ENCODE data around the gene ASTN2. TPM values are rescaled to one million over a fixed set of nuclear protein-coding genes. Genes with fewer than 3 reads are reported as not detected.

ASTN2 gene
- total RNA-seq, 1 donor from 2014 or later: 42.2 TPM

GRCh38 chr9:116390303-116391228 lies 1024.3 kb downstream of the ASTN2 start:
- no peak for DNase-seq (ENCODE audit: low read depth)

DNA sequence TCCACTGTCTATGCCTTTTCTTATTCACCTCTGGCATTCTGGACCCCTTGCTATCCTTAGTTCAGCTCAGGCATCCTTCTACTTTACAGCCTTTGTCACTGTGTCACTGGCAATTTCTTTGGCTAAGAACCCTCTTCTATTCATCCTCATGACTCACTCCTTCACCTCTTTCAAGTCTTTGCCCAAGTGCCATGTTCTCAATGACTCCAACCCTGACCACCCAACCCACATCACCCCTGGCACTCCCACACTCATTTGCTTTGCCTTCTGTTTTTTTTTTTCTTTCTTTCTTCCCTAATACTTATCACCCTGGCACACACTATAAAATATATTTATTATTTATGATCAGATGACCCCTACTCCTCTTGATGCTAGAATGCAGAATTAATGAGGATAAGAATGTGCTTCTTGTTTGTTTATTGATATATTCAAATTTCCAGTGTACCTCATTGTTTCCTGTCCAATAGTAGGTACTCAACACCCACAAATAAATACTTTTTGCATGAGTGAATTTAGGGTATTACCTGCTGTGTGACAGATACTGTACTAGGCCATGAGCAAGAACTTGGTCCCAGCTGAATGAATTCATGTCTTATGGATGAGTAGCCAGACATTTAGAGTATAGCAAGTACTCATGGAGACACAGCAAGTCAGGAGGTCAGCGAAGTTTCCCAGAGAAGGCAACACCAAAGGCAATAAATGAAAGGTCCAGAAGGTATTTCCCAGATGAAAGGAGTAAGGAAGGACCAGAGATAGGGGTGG lies 1025.1 kb downstream of the ASTN2 start:
- DNase-seq (ENCODE audit: low read depth): peak; percentile 88

- DNase-seq (ENCODE audit: low read depth): peak; percentile 97
These were observed 1026.7 kb downstream of the ASTN2 start for GRCh38 chr9:116387934-116388698.

DNA sequence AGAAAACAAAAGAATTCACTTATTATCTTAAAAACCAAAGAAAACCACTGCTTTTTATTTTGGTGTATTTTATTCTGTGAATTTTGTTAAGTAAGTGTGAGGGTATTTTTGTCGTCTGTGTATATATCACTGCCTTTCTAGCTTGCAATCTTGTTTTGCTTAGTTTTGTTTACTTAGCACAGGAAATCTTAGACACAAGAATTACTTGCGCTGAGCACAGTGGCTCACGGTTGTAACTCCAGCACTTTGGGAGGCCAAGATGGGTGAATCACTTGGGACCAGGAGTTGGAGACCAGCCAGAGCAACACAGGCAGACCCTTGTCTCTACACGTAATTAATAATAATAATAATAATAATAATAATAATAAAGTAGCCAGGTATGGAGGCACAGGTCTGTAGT lies 1030.9 kb downstream of the ASTN2 start:
- peak; percentile 44 for DNase-seq (ENCODE audit: low read depth)

GRCh38 chr9:116383133-116383532 lies 1031.7 kb downstream of the ASTN2 start:
- DNase-seq (ENCODE audit: low read depth): no peak

DNA sequence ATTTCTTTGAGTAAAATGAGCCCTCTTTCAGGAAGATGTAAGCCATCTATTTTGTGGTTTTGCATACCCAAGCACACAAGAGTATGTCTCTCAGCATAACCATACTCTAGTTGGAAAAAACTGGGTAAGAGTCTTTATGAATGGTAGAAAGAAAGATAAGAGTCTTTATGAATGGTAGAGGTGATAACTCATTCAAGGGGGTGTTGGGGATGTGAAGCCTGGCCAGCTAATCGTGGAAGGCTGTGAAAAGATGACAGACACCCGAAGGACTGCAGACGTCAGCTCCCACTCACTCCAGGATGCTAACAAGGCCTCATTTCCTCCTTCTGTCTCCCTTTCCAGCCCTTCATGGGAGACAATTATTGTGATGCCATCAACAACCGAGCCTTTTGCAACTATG lies 1032.8 kb downstream of the ASTN2 start:
- DNase-seq (ENCODE audit: low read depth): no peak

DNA sequence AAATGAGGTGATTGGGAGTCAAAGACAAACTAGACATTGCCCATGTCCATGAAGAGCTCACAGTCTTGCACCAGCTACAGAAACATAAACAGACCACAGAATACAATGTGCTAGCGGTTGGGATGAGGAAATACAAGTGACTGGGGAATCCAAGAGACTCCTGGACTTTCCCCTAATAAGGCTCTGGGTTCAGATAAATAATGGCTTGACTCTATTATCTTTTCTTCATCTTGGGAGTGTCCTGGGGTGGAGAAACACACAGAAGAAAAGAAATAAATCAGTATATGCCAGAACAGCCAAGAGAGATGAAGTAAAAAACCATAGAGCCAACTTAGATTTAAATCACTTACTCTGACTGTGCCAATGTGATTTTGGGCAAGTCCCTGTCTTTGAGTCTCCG lies 1033.5 kb downstream of the ASTN2 start:
- peak; percentile 54 for DNase-seq (ENCODE audit: low read depth)

DNA sequence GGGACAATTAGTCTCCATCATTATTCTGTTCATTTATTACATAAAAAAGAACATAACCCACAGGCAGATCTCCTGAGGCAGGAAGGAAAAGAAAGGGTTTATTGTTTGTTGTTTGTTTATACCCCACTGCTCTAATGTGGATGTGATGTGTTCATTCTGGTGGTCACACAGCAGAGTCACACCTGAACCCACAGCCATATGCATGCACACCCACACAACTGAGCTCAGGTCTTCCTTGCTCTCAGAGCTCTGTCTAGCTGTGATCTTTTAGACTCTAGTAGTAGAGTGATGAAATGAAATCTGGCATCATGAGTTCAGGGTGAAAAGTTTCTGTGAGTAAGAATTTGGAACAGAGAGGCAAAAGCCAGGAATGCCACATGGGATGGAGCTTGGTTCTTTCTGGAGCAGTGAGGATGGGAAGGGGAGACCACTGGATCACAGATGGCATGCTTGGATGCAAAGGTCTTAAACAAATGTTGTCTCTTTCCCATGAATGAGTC lies 1034.3 kb downstream of the ASTN2 start:
- no peak for DNase-seq (ENCODE audit: low read depth)

GRCh38 chr9:116379821-116380220 lies 1035.0 kb downstream of the ASTN2 start:
- no peak for DNase-seq (ENCODE audit: low read depth)

DNA sequence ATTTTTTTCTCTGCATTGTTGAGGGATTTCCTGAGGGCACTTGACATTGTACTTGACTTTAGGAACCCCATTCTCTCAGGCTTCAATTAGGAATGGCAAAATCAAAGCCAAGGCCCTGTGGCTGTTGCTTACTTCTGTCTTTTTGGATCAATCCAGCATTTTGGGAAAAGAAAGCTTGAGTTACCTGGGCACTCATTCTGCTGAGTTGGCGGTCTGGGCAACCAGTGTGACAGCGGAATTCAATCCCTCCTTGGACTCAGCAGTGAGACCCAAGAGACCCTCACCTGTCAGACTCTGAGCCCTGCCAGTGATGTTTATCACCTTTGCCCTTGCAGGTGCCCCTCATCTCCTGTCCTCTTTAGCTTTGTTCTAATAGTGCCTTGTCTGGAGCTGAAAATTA lies 1036.0 kb downstream of the ASTN2 start:
- no peak for DNase-seq (ENCODE audit: low read depth)

DNA sequence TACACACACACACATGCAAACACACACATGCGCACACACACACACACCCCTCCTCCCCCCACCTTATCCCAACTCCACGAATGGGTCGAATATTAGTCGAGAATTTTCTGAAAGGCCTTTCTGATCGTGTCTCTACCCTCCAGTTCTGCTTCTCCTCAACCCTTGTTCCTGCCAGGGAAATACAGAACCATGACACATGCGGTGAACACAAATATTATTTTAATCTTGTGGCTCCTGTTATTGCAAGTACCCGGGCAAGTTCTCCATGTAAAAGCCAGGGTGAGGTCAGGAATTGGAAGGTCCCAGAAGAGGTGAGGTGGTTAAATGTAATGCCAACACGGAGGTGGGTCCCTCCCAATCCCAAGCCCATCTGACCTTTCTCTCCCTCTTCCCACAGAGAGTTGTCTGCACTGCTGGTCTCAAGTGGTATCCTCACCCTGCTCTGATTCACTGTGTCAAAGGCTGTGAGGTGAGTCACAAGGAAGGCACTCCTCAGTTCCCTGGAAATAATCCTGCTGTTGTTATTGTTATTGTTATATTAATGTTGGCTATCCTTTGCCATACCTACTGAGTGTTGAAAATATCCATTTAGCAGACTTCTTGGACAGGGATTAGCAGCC lies 1037.6 kb downstream of the ASTN2 start:
- DNase-seq (ENCODE audit: low read depth): peak; percentile 93

All from renal cortical epithelial cell (primary cell).